ENCODE results near the gene DLG2.

DLG2 gene

GRCh38 chr11:84140386-84141169 lies 1486.6 kb downstream of the DLG2 start:
- DNase-seq: no peak

- DNase-seq: no peak
Measured at GRCh38 chr11:84137960-84138359, 1489.2 kb downstream of the DLG2 start.

- DNase-seq: no peak
Measured at GRCh38 chr11:84137505-84137904, 1489.6 kb downstream of the DLG2 start.

- DNase-seq: no peak
Measured at GRCh38 chr11:84136926-84137325, 1490.2 kb downstream of the DLG2 start.

GRCh38 chr11:84130646-84131427 lies 1496.3 kb downstream of the DLG2 start:
- DNase-seq: no peak

- no peak for DNase-seq
Measured at GRCh38 chr11:84129961-84130576, 1497.1 kb downstream of the DLG2 start.

GRCh38 chr11:84128840-84129239 lies 1498.3 kb downstream of the DLG2 start:
- no peak for DNase-seq

GRCh38 chr11:84117394-84117793 lies 1509.8 kb downstream of the DLG2 start:
- no peak for DNase-seq

- DNase-seq: no peak
Measured at GRCh38 chr11:84106541-84106940, 1520.6 kb downstream of the DLG2 start.

GRCh38 chr11:84105148-84105547 lies 1522.0 kb downstream of the DLG2 start:
- DNase-seq: no peak

- no peak for DNase-seq
Measured at GRCh38 chr11:84103096-84103495, 1524.0 kb downstream of the DLG2 start.

GRCh38 chr11:84097186-84097585 lies 1530.0 kb downstream of the DLG2 start:
- DNase-seq: no peak

GRCh38 chr11:84091212-84091986 lies 1535.7 kb downstream of the DLG2 start:
- no peak for DNase-seq

GRCh38 chr11:84089072-84090057 lies 1537.8 kb downstream of the DLG2 start:
- DNase-seq: no peak

GRCh38 chr11:84071851-84072250 lies 1555.3 kb downstream of the DLG2 start:
- DNase-seq: no peak

- no peak for DNase-seq
Measured at GRCh38 chr11:84069048-84069447, 1558.1 kb downstream of the DLG2 start.

- DNase-seq: no peak
Measured at GRCh38 chr11:84061726-84062125, 1565.4 kb downstream of the DLG2 start.

- DNase-seq: no peak
Measured at GRCh38 chr11:84056653-84057376, 1570.3 kb downstream of the DLG2 start.

- no peak for DNase-seq
Measured at GRCh38 chr11:84045146-84045545, 1582.0 kb downstream of the DLG2 start.

GRCh38 chr11:84044706-84045105 lies 1582.4 kb downstream of the DLG2 start:
- DNase-seq: no peak

GRCh38 chr11:84036664-84037194 lies 1590.4 kb downstream of the DLG2 start:
- no peak for DNase-seq
